OCI-LY3 (cell line): Measurements from ENCODE around the gene SHQ1.

Experiments used
- H2AFZ ChIP-seq: fragments of 200-600, 300-600 bp; shearing (Covaris generic); 2 replicates; pipeline ENCODE4 v1.6.0; 2014; ENCODE audit warnings: antibody characterized with exemption, low read depth, low read length
- H3K27ac ChIP-seq: fragments of 200-600, 300-600 bp; sonication (generic); 2 replicates; pipeline ENCODE4 v1.5.1; 2014; ENCODE audit warnings: mild to moderate bottlenecking, low read length, moderate library complexity, mixed read lengths
- H3K27me3 ChIP-seq: fragments of 200-600, 300-600 bp; sonication (generic); 2 replicates; pipeline ENCODE4 v1.6.1; 2014; ENCODE audit warnings: low read depth, low read length, mixed read lengths
- H3K36me3 ChIP-seq: fragments of 200-600, 300-600 bp; sonication (generic); replicated peaks from 2 replicates; pipeline ENCODE3; 2014; ENCODE audit warnings: low read depth, low read length, mixed read lengths
- H3K4me1 ChIP-seq: fragments of 300-600, 200-600 bp; sonication (generic); 2 replicates; pipeline ENCODE4 v1.6.1; 2014; ENCODE audit warnings: low read length, mixed read lengths
- H3K4me2 ChIP-seq: fragments of 200-600, 300-600 bp; sonication (generic); 2 replicates; pipeline ENCODE4 v1.6.1; 2014; ENCODE audit warnings: low read length, mixed read lengths
- H3K4me3 ChIP-seq: fragments of 300-600, 200-600 bp; sonication (generic); 2 replicates; pipeline ENCODE4 v1.5.1; 2014; ENCODE audit warnings: antibody characterized with exemption, mild to moderate bottlenecking, low read length, moderate library complexity
- H3K79me2 ChIP-seq: fragments of 300-600, 200-600 bp; shearing (Covaris generic); 2 replicates; pipeline ENCODE4 v1.6.1; 2014; ENCODE audit warnings: mild to moderate bottlenecking, low read length, mixed read lengths
- H3K9ac ChIP-seq: fragments of 300-600, 200-600 bp; shearing (Covaris generic); 2 replicates; pipeline ENCODE4 v1.6.0; 2014; ENCODE audit warnings: mild to moderate bottlenecking, low read length, moderate library complexity
- H3K9me3 ChIP-seq: fragments of 200-600, 300-600 bp; shearing (Covaris generic); 2 replicates; pipeline ENCODE4 v1.6.1; 2014; ENCODE audit warnings: low read length, mixed read lengths; ENCODE audit not compliant: insufficient read depth
- H4K20me1 ChIP-seq: fragments of 200-600, 300-600 bp; sonication (generic); 2 replicates; pipeline ENCODE4 v1.6.1; 2016; ENCODE audit warnings: low read length, mixed read lengths; ENCODE audit not compliant: insufficient read depth
- CTCF ChIP-seq: fragments of 200-600, 300-600 bp; sonication (generic); IDR thresholded peaks from 2 replicates; pipeline ENCODE4 v1.5.1; 2014; ENCODE audit warnings: antibody characterized with exemption, low read length, low read depth
- EZH2phosphoT487 ChIP-seq: fragments of 200-600 bp; shearing (Covaris generic); IDR thresholded peaks from 2 replicates; pipeline ENCODE4 v1.6.1; 2018; ENCODE audit warnings: antibody characterized with exemption, mixed run types, low read depth

The SHQ1 gene

GRCh38 chr3:72820415-72820814 is 27.8 kb downstream of the SHQ1 start:
- Histone ChIP-seq H4K20me1 (peaks cover 21% of the 10 kb centered on the region), H3K9me3 (no peaks in the 10 kb centered on the region), H3K4me3 (no peak overlapping the region), H2AFZ (no peak overlapping the region), H3K36me3 (peaks cover 2% of the 10 kb centered on the region), H3K27ac (no peak overlapping the region), H3K27me3 (no peaks in the 10 kb centered on the region), H3K4me1 (peaks cover 71% of the 10 kb centered on the region), H3K79me2 (no peaks in the 10 kb centered on the region), H3K4me2 (peak overlapping the region; percentile 8), H3K9ac (no peak overlapping the region)
- TF ChIP-seq CTCF (no peak), EZH2phosphoT487 (no peak)

- Histone ChIP-seq H3K36me3 (peaks cover 5% of the 10 kb centered on the region), H3K9ac (no peak overlapping the region), H3K9me3 (no peaks in the 10 kb centered on the region), H4K20me1 (peaks cover 21% of the 10 kb centered on the region), H3K4me1 (peaks cover 86% of the 10 kb centered on the region), H2AFZ (no peak overlapping the region), H3K79me2 (no peaks in the 10 kb centered on the region), H3K4me3 (no peak overlapping the region), H3K4me2 (no peak overlapping the region), H3K27ac (no peak overlapping the region), H3K27me3 (no peaks in the 10 kb centered on the region)
- TF ChIP-seq EZH2phosphoT487 (no peak), CTCF (no peak)
Observed at GRCh38 chr3:72818905-72819304, 29.3 kb downstream of the SHQ1 start.

GRCh38 chr3:72818092-72818773 is 30.0 kb downstream of the SHQ1 start:
- H3K27me3 ChIP-seq, result no peaks in the 10 kb centered on the region
- no peak overlapping the region for H3K4me3 ChIP-seq
- H3K79me2 ChIP-seq, result no peaks in the 10 kb centered on the region
- H3K4me1 ChIP-seq, result peaks cover 89% of the 10 kb centered on the region
- no peaks in the 10 kb centered on the region for H3K9me3 ChIP-seq
- H4K20me1 ChIP-seq, result peaks cover 21% of the 10 kb centered on the region
- H3K9ac ChIP-seq, result no peak overlapping the region
- no peak overlapping the region for H3K27ac ChIP-seq
- no peak overlapping the region for H3K4me2 ChIP-seq
- TF ChIP-seq EZH2phosphoT487, result no peak
- TF ChIP-seq CTCF, result peak; percentile 97
- no peak overlapping the region for H2AFZ ChIP-seq
- peaks cover 3% of the 10 kb centered on the region for H3K36me3 ChIP-seq

- peak overlapping the region; percentile 51 for H3K4me2 ChIP-seq
Observed at GRCh38 chr3:72816862-72817355, 31.3 kb downstream of the SHQ1 start.

More at GRCh38 chr3:72816862-72817355, 31.3 kb downstream of the SHQ1 start:
- H3K9ac ChIP-seq, result no peak overlapping the region
- H2AFZ ChIP-seq, result no peak overlapping the region
- peaks cover 3% of the 10 kb centered on the region for H3K36me3 ChIP-seq
- peaks cover 17% of the 10 kb centered on the region for H4K20me1 ChIP-seq
- H3K4me3 ChIP-seq, result no peak overlapping the region
- no peaks in the 10 kb centered on the region for H3K79me2 ChIP-seq
- H3K27me3 ChIP-seq, result no peaks in the 10 kb centered on the region
- TF ChIP-seq CTCF (no peak), EZH2phosphoT487 (no peak)
- peaks cover 80% of the 10 kb centered on the region for H3K4me1 ChIP-seq
- no peaks in the 10 kb centered on the region for H3K9me3 ChIP-seq
- peak overlapping the region; percentile 23 for H3K27ac ChIP-seq
